Stomach (tissue), 4 donors: ENCODE results near the gene EEFSEC.

Experiments used
- CTCF ChIP-seq, 7 experiments: fragments of 450-650 bp in 4 of 7; fragments of 200-600 bp in 3 of 7; sonication (generic) in 3 of 7; IDR thresholded peaks; one replicate each; pipeline ENCODE4 v1.5.1; 2016 to 2019; ENCODE audit warnings: antibody characterized with exemption in 7 of 7, control low read depth in 2 of 7, mild to moderate bottlenecking in 1 of 7
- EP300 ChIP-seq: sonication (generic); formaldehyde crosslinking; IDR thresholded peaks from one replicate; pipeline ENCODE4 v1.6.1; 2017; ENCODE audit warnings: antibody characterized with exemption
- POLR2A ChIP-seq, 4 donors: fragments of 450-650 bp; IDR thresholded peaks; one replicate each; pipeline ENCODE4 v1.6.1; 2016; ENCODE audit warnings: antibody characterized with exemption in 4 of 4, control low read depth in 2 of 4, mild to moderate bottlenecking in 1 of 4, moderate library complexity in 1 of 4

GRCh38 chr3:128358156-128358895, 205.0 kb downstream of the EEFSEC start:
- TF ChIP-seq CTCF (IDR thresholded peaks at IDR 0.05) (no peak), EP300 (no peak), POLR2A (IDR thresholded peaks at IDR 0.05) (no peak)
